Measurements from ENCODE around the gene PLA2G6. TPM values are rescaled to one million over a fixed set of nuclear protein-coding genes. Genes with fewer than 3 reads are reported as not detected.

The PLA2G6 gene
- total RNA-seq, 1 experiment from 2014 or later, result 24.1 TPM

DNA sequence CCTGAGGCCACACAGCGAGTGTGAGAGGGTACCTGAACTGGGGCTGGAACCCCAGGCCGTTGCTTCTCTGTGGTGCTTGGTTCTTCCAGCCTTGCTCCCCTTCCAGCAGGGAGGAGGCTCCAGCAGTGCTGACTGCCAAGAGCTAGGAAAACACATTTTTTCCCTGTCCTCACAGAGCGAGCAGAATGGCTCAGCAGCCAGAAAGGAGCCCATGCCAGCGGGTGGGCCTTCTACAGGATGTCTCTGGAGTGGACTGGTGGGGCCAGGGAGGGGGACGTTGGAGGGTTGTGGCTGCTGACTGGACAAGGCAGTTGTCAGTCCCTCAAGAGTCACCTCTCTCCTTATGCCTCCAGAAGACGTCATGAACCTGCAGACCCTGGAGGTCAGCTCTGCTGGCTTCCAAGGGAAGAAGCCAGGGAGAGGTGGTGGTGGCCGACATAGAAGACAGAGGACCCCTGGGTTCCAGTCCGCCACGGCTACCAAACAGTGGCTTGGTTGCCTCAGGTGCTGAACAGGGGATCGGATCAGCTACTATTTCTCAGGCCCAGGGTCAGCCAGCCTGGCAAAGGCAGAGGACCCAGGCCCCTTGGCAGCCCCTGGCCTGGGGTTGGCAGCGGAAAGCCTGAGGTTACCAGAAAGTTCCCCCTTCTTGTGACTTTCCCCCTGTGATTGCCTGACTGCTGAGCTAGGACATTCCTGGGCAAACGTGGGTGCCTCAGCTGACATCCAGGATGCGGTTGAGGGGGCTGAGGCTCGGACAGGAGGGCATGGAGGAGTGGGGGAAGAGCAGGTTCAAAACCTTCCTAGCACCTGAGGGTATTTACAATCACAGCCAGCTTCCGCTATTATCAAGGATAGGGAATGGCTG lies 23.9 kb upstream of the PLA2G6 start:
- no peaks in the 10 kb centered on the region for H3K27me3 ChIP-seq (ENCODE audit: insufficient read depth, low read length)
- H3K27me3 Mint-ChIP-seq (ENCODE audit: low read depth), result peaks cover 29% of the 10 kb centered on the region
- H3K27ac ChIP-seq (ENCODE audit: insufficient read length, low read depth, low read length), result no peak overlapping the region
- no peak overlapping the region for H2AFZ ChIP-seq (ENCODE audit: low read length)
- no peak overlapping the region for H2BK15ac ChIP-seq (ENCODE audit: low read depth, low read length)
- WGBS (ENCODE audit: extremely low coverage, insufficient read length, low lambda C conversion rate), result no CpG with 5 or more reads among the region's 15 CpGs
- H2AK5ac ChIP-seq (ENCODE audit: insufficient read length, low read length), result no peak overlapping the region
- H3K9me3 ChIP-seq (ENCODE audit: control insufficient read depth, low read depth, low read length), result no peaks in the 10 kb centered on the region
- H3K36me3 Mint-ChIP-seq (ENCODE audit: insufficient read depth in 1 of 3, low read depth in 3 of 3), result no peaks in the 10 kb centered on the region
- H3K9ac ChIP-seq (ENCODE audit: extremely low read depth, insufficient read length, low read length), result no peak overlapping the region
- H4K20me1 ChIP-seq (ENCODE audit: control insufficient read depth, insufficient read depth, insufficient read length), result no peaks in the 10 kb centered on the region
- H4K5ac ChIP-seq (ENCODE audit: insufficient read length, low read depth, low read length), result no peak overlapping the region
- no peak overlapping the region for H3K14ac ChIP-seq (ENCODE audit: insufficient read depth, low read length)
- H3K79me1 ChIP-seq (ENCODE audit: insufficient read depth, low read depth, low read length, poor library complexity, severe bottlenecking), result no peaks in the 10 kb centered on the region
- H3K4me3 Mint-ChIP-seq, result no peak overlapping the region
- no peak overlapping the region for H3T11ph ChIP-seq (ENCODE audit: low read length)
- no peak overlapping the region for H3K56ac ChIP-seq (ENCODE audit: insufficient read length, low read depth, low read length)
- H2BK120ac ChIP-seq (ENCODE audit: low read depth, low read length, poor library complexity, severe bottlenecking), result no peak overlapping the region
- H3K23ac ChIP-seq (ENCODE audit: insufficient read length, low read depth, low read length), result no peak overlapping the region
- no peaks in the 10 kb centered on the region; the same call in 1 of the 2 replicates for H3K4me1 ChIP-seq (ENCODE audit: insufficient read depth, low read length)
- H4K8ac ChIP-seq (replicated peaks; ENCODE audit: insufficient read length, low read depth, low read length), result no peak overlapping the region
- H3K4me2 ChIP-seq (ENCODE audit: insufficient read depth, insufficient read length, low read length), result no peak overlapping the region
- peaks cover 16 to 20% of the 10 kb centered on the region in 2 experiments for H3K4me1 Mint-ChIP-seq
- H3K23me2 ChIP-seq (ENCODE audit: insufficient read length, low read depth, low read length, poor library complexity, severe bottlenecking), result peaks cover 15% of the 10 kb centered on the region
- DNase-seq, result peak; percentile 23
- H4K91ac ChIP-seq (ENCODE audit: insufficient read length, low read depth, low read length), result no peak overlapping the region
- H2BK12ac ChIP-seq (ENCODE audit: insufficient read length, low read depth, low read length), result no peak overlapping the region
- no peak overlapping the region for H2BK5ac ChIP-seq (ENCODE audit: insufficient read length, low read length)
- H3K4ac ChIP-seq (ENCODE audit: low read depth, low read length), result no peak overlapping the region
- H3K79me2 ChIP-seq (ENCODE audit: insufficient read depth, low read length), result no peaks in the 10 kb centered on the region; the same call in 1 of the 2 replicates
- H3K9me3 Mint-ChIP-seq, result no peaks in the 10 kb centered on the region; a peak in 1 of 5 replicates
- H3K27ac Mint-ChIP-seq, result no peak overlapping the region
- no peak overlapping the region for H3K18ac ChIP-seq (ENCODE audit: insufficient read length, low read depth, low read length)
- TF ChIP-seq, protein P1, sequence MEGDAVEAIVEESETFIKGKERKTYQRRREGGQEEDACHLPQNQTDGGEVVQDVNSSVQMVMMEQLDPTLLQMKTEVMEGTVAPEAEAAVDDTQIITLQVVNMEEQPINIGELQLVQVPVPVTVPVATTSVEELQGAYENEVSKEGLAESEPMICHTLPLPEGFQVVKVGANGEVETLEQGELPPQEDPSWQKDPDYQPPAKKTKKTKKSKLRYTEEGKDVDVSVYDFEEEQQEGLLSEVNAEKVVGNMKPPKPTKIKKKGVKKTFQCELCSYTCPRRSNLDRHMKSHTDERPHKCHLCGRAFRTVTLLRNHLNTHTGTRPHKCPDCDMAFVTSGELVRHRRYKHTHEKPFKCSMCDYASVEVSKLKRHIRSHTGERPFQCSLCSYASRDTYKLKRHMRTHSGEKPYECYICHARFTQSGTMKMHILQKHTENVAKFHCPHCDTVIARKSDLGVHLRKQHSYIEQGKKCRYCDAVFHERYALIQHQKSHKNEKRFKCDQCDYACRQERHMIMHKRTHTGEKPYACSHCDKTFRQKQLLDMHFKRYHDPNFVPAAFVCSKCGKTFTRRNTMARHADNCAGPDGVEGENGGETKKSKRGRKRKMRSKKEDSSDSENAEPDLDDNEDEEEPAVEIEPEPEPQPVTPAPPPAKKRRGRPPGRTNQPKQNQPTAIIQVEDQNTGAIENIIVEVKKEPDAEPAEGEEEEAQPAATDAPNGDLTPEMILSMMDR (conservative IDR thresholded peaks at IDR 0.05), result no peak
- no peak overlapping the region for H2BK20ac ChIP-seq (ENCODE audit: low read depth, low read length, poor library complexity, severe bottlenecking)

Data from H9 (cell line).